K562 (cell line): Measurements from ENCODE around the gene TRUB2. TPM values are rescaled to one million over a fixed set of nuclear protein-coding genes. Genes with fewer than 3 reads are reported as not detected.

Source experiments
- ATAC-seq: fragments of 200-7000 bp; cut with Tn5 transposase; 3 replicates; pipeline ENCODE4 v1.9.1; 2020; ENCODE audit warnings: moderate library complexity
- BruUV-seq: library from RNA; stranded (reverse); fragments of 400-500 nt; replicated peaks from 2 replicates; lab custom pipeline; 2021; lab: Mats Ljungman, UMichigan
- CTCF ChIA-PET: fragments of 300-600 bp; formaldehyde crosslinking; extraction: SDS; loops from one replicate; lab custom pipeline; 2021; ENCODE audit warnings: low intra/inter-chr PET ratio; lab: Yijun Ruan, JAX
- POLR2A ChIA-PET: fragments of 300-600, 350-650 bp; sonication (Branson Sonifier 250); formaldehyde crosslinking; extraction: SDS; loops from one replicate; lab custom pipeline; 2021; ENCODE audit warnings: antibody characterized with exemption, inconsistent platforms; lab: Yijun Ruan, JAX
- DNase-seq, 4 experiments: peaks; one replicate each; pipeline versions ENCODE4 v3.0.0 to v3.0.0-alpha.2; 2011 to 2018; ENCODE audit warnings: low spot score in 3 of 4, mixed read lengths in 3 of 4; ENCODE audit errors: extremely low read depth in 1 of 4
- FAIRE-seq: peaks from 2 replicates; lab custom pipeline; 2011; peaks lifted over from hg19 to GRCh38; lab: Jason Lieb, UNC
- H2AFZ ChIP-seq: 2 replicates; pipeline ENCODE4 v1.6.0; 2011; ENCODE audit warnings: low read depth, low read length, control low read depth, inconsistent platforms
- H3K27ac ChIP-seq: fragments of 200-600 bp; 3 replicates; pipeline ENCODE4 v1.8.0; 2011; ENCODE audit warnings: low read depth, mild to moderate bottlenecking, control low read depth, inconsistent platforms, low read length, moderate library complexity, mixed read lengths; ENCODE audit errors: extremely low read depth
- H3K27me3 ChIP-seq, 2 experiments: fragments of 300-600 bp in 1 of 2; 2 replicates in 1 of 2; 3 replicates in 1 of 2; pipeline versions ENCODE4 v1.6.0 to v1.8.0; 2011; ENCODE audit warnings: inconsistent platforms in 2 of 2, low read length in 2 of 2, mild to moderate bottlenecking in 1 of 2, mixed read lengths in 1 of 2, moderate library complexity in 1 of 2; ENCODE audit not compliant: control insufficient read depth in 2 of 2, insufficient read depth in 2 of 2
- H3K36me3 ChIP-seq: fragments of 300-600 bp; 3 replicates; pipeline ENCODE4 v1.8.0; 2011; ENCODE audit warnings: mild to moderate bottlenecking, low read length, inconsistent platforms; ENCODE audit not compliant: control insufficient read depth, insufficient read depth
- H3K4me1 ChIP-seq, 2 experiments: fragments of 200-600 bp in 1 of 2; replicated peaks in 1 of 2; 2 replicates in 1 of 2; 3 replicates in 1 of 2; pipeline versions ENCODE4 v1.5.1 to v1.8.0; 2011; ENCODE audit warnings: inconsistent platforms in 2 of 2, low read length in 2 of 2, mild to moderate bottlenecking in 1 of 2, mixed read lengths in 1 of 2, moderate library complexity in 1 of 2; ENCODE audit not compliant: control insufficient read depth in 2 of 2, insufficient read depth in 2 of 2
- H3K4me2 ChIP-seq: 2 replicates; pipeline ENCODE4 v1.6.1; 2011; ENCODE audit warnings: low read length, control low read depth, inconsistent platforms, mixed read lengths; ENCODE audit not compliant: insufficient read depth
- H3K4me3 ChIP-seq: fragments of 200-600 bp; sonication (generic), shearing (Covaris generic); 2 replicates; pipeline ENCODE4 v1.5.1; 2016; ENCODE audit warnings: control low read depth, inconsistent platforms
- H3K79me2 ChIP-seq: fragments of 200-600 bp; 3 replicates; pipeline ENCODE4 v1.8.0; 2011; ENCODE audit warnings: low read length, inconsistent platforms; ENCODE audit not compliant: control insufficient read depth, insufficient read depth
- H3K9ac ChIP-seq, 2 experiments: 2 replicates each; pipeline versions ENCODE4 v1.6.0 to v1.6.1; 2011; ENCODE audit warnings: low read depth in 2 of 2, low read length in 2 of 2, control low read depth in 1 of 2, inconsistent platforms in 1 of 2, mild to moderate bottlenecking in 1 of 2, mixed read lengths in 1 of 2; ENCODE audit not compliant: insufficient read depth in 1 of 2
- H3K9me1 ChIP-seq: one replicate; pipeline ENCODE4 v1.6.0; 2011; ENCODE audit warnings: inconsistent platforms, mild to moderate bottlenecking, low read length, moderate library complexity; ENCODE audit not compliant: control insufficient read depth, insufficient read depth
- H3K9me3 ChIP-seq: replicated peaks from 2 replicates; pipeline ENCODE4 v1.5.1; 2011; ENCODE audit warnings: low read depth, low read length, inconsistent platforms; ENCODE audit not compliant: control insufficient read depth, insufficient read depth
- H4K20me1 ChIP-seq: replicated peaks from 2 replicates; pipeline ENCODE4 v1.6.1; 2011; ENCODE audit warnings: low read length, inconsistent platforms, mixed read lengths; ENCODE audit not compliant: control insufficient read depth, insufficient read depth
- CCNT2 ChIP-seq: IDR thresholded peaks from 2 replicates; pipeline ENCODE4 v1.6.1; 2011; ENCODE audit warnings: borderline replicate concordance, low read depth, mild to moderate bottlenecking, moderate library complexity, mixed read lengths, low read length; ENCODE audit not compliant: insufficient read length; ENCODE audit errors: extremely low read depth
- MYC ChIP-seq, 2 experiments: fragments of 250-450 bp in 1 of 2; sonication (Bioruptor Pico) in 1 of 2; IDR thresholded peaks; 2 replicates each; pipeline versions ENCODE4 v1.5.1 to v1.6.1; 2012 to 2021; ENCODE audit warnings: low read depth in 2 of 2, borderline replicate concordance in 1 of 2, improper control_type of control experiment in 1 of 2, low read length in 1 of 2, mild to moderate bottlenecking in 1 of 2, moderate library complexity in 1 of 2
- POLR2G ChIP-seq: fragments of 200-400 bp; formaldehyde crosslinking; IDR thresholded peaks from 2 replicates; pipeline ENCODE4 v1.6.1; 2017; ENCODE audit warnings: low read depth, mild to moderate bottlenecking, antibody characterized with exemption, low read length, moderate library complexity
- SIRT6 ChIP-seq: IDR thresholded peaks from one replicate; pipeline ENCODE4 v1.6.1; 2012; ENCODE audit warnings: low read depth, mild to moderate bottlenecking, control low read depth, inconsistent platforms, low read length, moderate library complexity
- SMARCA4 ChIP-seq: fragments of 450-650 bp; IDR thresholded peaks from 2 replicates; pipeline ENCODE4 v1.6.1; 2016
- SP2 ChIP-seq: IDR thresholded peaks from 2 replicates; pipeline ENCODE4 v1.6.1; 2011; ENCODE audit warnings: mild to moderate bottlenecking, low read depth, low read length, moderate library complexity; ENCODE audit not compliant: poor library complexity, severe bottlenecking; ENCODE audit errors: extremely low read depth
- TEAD1 ChIP-seq, 2 experiments: fragments of 450-650 bp in 1 of 2; sonication (generic) in 1 of 2; formaldehyde crosslinking; IDR thresholded peaks; 2 replicates each; pipeline versions ENCODE4 v1.4.0 to v1.8.0; 2020 to 2022; ENCODE audit warnings: mild to moderate bottlenecking in 2 of 2, missing genetic modification reagents in 1 of 2
- WGBS: fragments of 100-300 bp; shearing (Covaris generic); methylation state at CpG from one replicate; pipeline ENCODE4 v1.1.6; 2016; ENCODE audit warnings: low coverage, mixed read lengths; ENCODE audit not compliant: insufficient coverage; ENCODE audit errors: missing lambda C conversion rate; 5-methylcytosine and 5-hydroxymethylcytosine counted together
- in situ Hi-C: fragments of 300-500 bp; cut with MboI; formaldehyde crosslinking; loops from 4 replicates; pipeline ENCODE4 v1.15.0; 2018; ENCODE audit warnings: inconsistent platforms, mixed read lengths
- intact Hi-C: fragments of 100-400 bp; cut with micrococcal nuclease; formaldehyde crosslinking; loops from 2 replicates; pipeline ENCODE4 v1.14.2; 2022
- polyA plus RNA-seq, 8 experiments: library from polyadenylated mRNA; depleted of rRNA in 4 of 8; stranded (reverse) in 5 of 8; unstranded in 3 of 8; fragments of >200 nt; fragmentation: Nextera tagmentation in 2 of 8; fragmentation: Illumina TruSeq in 1 of 8; extraction: Ambion mirVana in 2 of 8; extraction: Trizol in 1 of 8; gene quantifications; 2 replicates each; pipeline versions ENCODE4 v1.2.1 to v1.2.3, GENCODE V29; 2011 to 2014; ENCODE audit warnings: inconsistent platforms in 1 of 8, missing spikeins in 1 of 8
- total RNA-seq, 7 experiments: library from RNA; depleted of rRNA in 6 of 7; stranded (reverse); fragments of >200 nt in 6 of 7; fragmentation: Illumina TruSeq in 2 of 7; extraction: Trizol in 2 of 7; gene quantifications; 2 replicates each; pipeline versions ENCODE4 v1.2.1 to v1.2.3, GENCODE V29; 2011 to 2021; ENCODE audit warnings: low replicate concordance in 1 of 7
- TF ChIP-seq, protein P1 (sequence below): fragments of 450-650 bp; IDR thresholded peaks from 2 replicates; pipeline ENCODE4 v1.6.1; 2016; ENCODE audit warnings: missing biosample characterization, missing genetic modification characterization
- TF ChIP-seq, protein P2 (sequence below): fragments of 250-450 bp; sonication (Bioruptor Pico); IDR thresholded peaks from 2 replicates; pipeline ENCODE4 v1.4.0; 2020; ENCODE audit warnings: mild to moderate bottlenecking
- TF ChIP-seq, protein P3 (sequence below): fragments of 450-650 bp; IDR thresholded peaks from 2 replicates; pipeline ENCODE4 v1.6.1; 2016; ENCODE audit warnings: mild to moderate bottlenecking

TRUB2 gene
- total and polyA plus RNA-seq, 9 of the 15 experiments (the other 6 are each of a cell fraction or from before 2014, with no cell fraction given): 9.3 to 110 (median 63.0) TPM

DNA sequence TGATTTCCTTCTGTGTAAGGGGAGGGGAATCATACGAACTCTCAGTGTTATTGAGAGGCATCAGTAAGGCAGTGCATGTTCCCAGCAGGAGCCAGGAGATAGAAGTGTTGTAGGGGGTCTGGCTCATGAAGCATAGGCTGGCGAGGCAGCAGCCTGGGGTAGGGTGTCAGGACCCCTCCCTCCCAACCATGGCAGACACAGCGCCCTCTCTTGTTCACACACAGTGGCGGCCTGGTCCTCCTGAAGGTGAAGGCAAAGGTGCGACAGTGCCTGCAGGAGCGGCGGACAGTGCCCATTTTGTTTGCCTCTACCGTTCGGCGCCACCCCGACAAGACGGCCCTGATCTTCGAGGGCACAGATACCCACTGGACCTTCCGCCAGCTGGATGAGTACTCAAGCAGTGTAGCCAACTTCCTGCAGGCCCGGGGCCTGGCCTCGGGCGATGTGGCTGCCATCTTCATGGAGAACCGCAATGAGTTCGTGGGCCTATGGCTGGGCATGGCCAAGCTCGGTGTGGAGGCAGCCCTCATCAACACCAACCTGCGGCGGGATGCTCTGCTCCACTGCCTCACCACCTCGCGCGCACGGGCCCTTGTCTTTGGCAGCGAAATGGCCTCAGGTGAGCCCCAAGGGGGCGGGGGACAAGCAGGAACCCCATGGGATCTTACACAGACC is 22.8 kb upstream of the TRUB2 start:
- H3K9me3 ChIP-seq: no peaks in the 10 kb centered on the region
- H4K20me1 ChIP-seq: no peaks in the 10 kb centered on the region
- DNase-seq (peak in 1 of 4 experiments; percentile 35), FAIRE-seq (no peak), ATAC-seq (no peak)
- 95% methylated on average over 28 of the region's 28 CpGs for WGBS
- in situ Hi-C loops: loop anchor here (5.0 kb wide), 1 partner anchor 352 kb away; no protein-coding TSS in a partner anchor
- peaks cover 11% of the 10 kb centered on the region for H3K79me2 ChIP-seq
- H3K4me1 ChIP-seq: peaks cover 6 to 14% of the 10 kb centered on the region in 2 experiments; a peak in 4 of 5 replicates
- no peak overlapping the region for H3K4me2 ChIP-seq
- H3K36me3 ChIP-seq: peaks cover 76% of the 10 kb centered on the region
- ChIA-PET CTCF (no interaction called here), POLR2A (interaction anchor here (0.6 to 4.8 kb wide), 5 partner anchors 9 to 356 kb away, joined by 3 to 65 read pairs (median 4); partner anchors contain the start of gene PKN3)
- peaks cover 3% of the 10 kb centered on the region for H3K9me1 ChIP-seq
- H3K27ac ChIP-seq: no peak overlapping the region
- no peak overlapping the region for H3K4me3 ChIP-seq
- H2AFZ ChIP-seq: no peak overlapping the region
- no TSS peak for BruUV-seq
- intact Hi-C loops: loop anchor here (10.0 kb wide), 1 partner anchor 130 kb away; no protein-coding TSS in a partner anchor
- no peaks in the 10 kb centered on the region for H3K27me3 ChIP-seq
- H3K9ac ChIP-seq: peak overlapping the region in 1 of 2 experiments; percentile 53; a peak in 1 of 4 replicates
- no peak for TF ChIP-seq MYC (IDR thresholded peaks at IDR 0.05; ENCODE audit: low read depth, low read length)
- no peak for TF ChIP-seq MYC (CRISPR knock-in tag; IDR thresholded peaks at IDR 0.05; ENCODE audit: borderline replicate concordance, low read depth)
- TF ChIP-seq, protein P1, sequence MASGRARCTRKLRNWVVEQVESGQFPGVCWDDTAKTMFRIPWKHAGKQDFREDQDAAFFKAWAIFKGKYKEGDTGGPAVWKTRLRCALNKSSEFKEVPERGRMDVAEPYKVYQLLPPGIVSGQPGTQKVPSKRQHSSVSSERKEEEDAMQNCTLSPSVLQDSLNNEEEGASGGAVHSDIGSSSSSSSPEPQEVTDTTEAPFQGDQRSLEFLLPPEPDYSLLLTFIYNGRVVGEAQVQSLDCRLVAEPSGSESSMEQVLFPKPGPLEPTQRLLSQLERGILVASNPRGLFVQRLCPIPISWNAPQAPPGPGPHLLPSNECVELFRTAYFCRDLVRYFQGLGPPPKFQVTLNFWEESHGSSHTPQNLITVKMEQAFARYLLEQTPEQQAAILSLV (tag): no peak
- TF ChIP-seq, protein P2, sequence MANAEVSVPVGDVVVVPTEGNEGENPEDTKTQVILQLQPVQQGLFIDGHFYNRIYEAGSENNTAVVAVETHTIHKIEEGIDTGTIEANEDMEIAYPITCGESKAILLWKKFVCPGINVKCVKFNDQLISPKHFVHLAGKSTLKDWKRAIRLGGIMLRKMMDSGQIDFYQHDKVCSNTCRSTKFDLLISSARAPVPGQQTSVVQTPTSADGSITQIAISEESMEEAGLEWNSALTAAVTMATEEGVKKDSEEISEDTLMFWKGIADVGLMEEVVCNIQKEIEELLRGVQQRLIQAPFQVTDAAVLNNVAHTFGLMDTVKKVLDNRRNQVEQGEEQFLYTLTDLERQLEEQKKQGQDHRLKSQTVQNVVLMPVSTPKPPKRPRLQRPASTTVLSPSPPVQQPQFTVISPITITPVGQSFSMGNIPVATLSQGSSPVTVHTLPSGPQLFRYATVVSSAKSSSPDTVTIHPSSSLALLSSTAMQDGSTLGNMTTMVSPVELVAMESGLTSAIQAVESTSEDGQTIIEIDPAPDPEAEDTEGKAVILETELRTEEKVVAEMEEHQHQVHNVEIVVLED (CRISPR knock-in tag): no peak
- TF ChIP-seq SIRT6: no peak
- no peak for TF ChIP-seq TEAD1 (CRISPR knock-in tag; IDR thresholded peaks at IDR 0.05)
- no peak for TF ChIP-seq CCNT2
- TF ChIP-seq POLR2G: 0 out of 2 replicates have a peak, but pooled peaks have one; percentile 19
- TF ChIP-seq SMARCA4: no peak
- TF ChIP-seq SP2: no peak
- TF ChIP-seq, protein P3, sequence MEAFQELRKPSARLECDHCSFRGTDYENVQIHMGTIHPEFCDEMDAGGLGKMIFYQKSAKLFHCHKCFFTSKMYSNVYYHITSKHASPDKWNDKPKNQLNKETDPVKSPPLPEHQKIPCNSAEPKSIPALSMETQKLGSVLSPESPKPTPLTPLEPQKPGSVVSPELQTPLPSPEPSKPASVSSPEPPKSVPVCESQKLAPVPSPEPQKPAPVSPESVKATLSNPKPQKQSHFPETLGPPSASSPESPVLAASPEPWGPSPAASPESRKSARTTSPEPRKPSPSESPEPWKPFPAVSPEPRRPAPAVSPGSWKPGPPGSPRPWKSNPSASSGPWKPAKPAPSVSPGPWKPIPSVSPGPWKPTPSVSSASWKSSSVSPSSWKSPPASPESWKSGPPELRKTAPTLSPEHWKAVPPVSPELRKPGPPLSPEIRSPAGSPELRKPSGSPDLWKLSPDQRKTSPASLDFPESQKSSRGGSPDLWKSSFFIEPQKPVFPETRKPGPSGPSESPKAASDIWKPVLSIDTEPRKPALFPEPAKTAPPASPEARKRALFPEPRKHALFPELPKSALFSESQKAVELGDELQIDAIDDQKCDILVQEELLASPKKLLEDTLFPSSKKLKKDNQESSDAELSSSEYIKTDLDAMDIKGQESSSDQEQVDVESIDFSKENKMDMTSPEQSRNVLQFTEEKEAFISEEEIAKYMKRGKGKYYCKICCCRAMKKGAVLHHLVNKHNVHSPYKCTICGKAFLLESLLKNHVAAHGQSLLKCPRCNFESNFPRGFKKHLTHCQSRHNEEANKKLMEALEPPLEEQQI: no peak
